GM23248 (cell line): ENCODE measurements around the gene KRT222.

ENCODE experiments used
- EZH2 ChIP-seq: fragments of 200-600 bp; sonication (generic); IDR thresholded peaks from 2 replicates; pipeline ENCODE4 v1.6.1; 2018; ENCODE audit warnings: antibody characterized with exemption, mild to moderate bottlenecking; ENCODE audit not compliant: insufficient read depth, poor library complexity, severe bottlenecking
- EZH2phosphoT487 ChIP-seq: fragments of 200-600 bp; sonication (generic); IDR thresholded peaks from 2 replicates; pipeline ENCODE4 v1.6.1; 2018; ENCODE audit warnings: antibody characterized with exemption, moderate library complexity, mild to moderate bottlenecking, low read depth; ENCODE audit not compliant: insufficient read depth

- TF ChIP-seq EZH2 (no peak), EZH2phosphoT487 (no peak)
These were observed 32.8 kb downstream of the KRT222 start for GRCh38 chr17:40632216-40632615.
